SW 1271 (cell line): ENCODE results near the gene PMIS2.

Experiments
- DNase-seq, 2 experiments: peaks; one replicate each; lab custom pipeline; 2025; lab: John Stamatoyannopoulos, UW

PMIS2 gene

GRCh38 chr19:35633727-35634440 is 47.9 kb downstream of the PMIS2 start:
- DNase-seq: no peak

- no peak for DNase-seq
Observed at GRCh38 chr19:35636651-35637050, 50.7 kb downstream of the PMIS2 start.
